Ovary (tissue), 9 donors: ENCODE data around the gene ADM. TPM values are rescaled to one million over a fixed set of nuclear protein-coding genes. Genes with fewer than 3 reads are reported as not detected.
A peak's percentile ranks its signal among the peaks of the same experiment; 100 is the strongest.

Experiments used
- DNase-seq, 5 donors: peaks; one replicate each; pipeline ENCODE4 v3.0.0-alpha.2; 2019 to 2020
- H3K27ac ChIP-seq, 2 donors: fragments of 200-600 bp; one replicate each; pipeline versions ENCODE4 v1.5.1 to v1.8.0; 2019 to 2022
- H3K27me3 ChIP-seq: fragments of 200-600 bp; one replicate; pipeline ENCODE4 v1.8.0; 2022
- H3K36me3 ChIP-seq: fragments of 200-600 bp; sonication (generic); one replicate; pipeline ENCODE4 v1.5.1; 2019
- H3K4me1 ChIP-seq: one replicate; pipeline ENCODE4 v1.8.1; 2013; ENCODE audit warnings: mild to moderate bottlenecking, moderate library complexity; ENCODE audit not compliant: insufficient read depth
- H3K4me3 ChIP-seq: fragments of 200-600 bp; sonication (generic); one replicate; pipeline ENCODE4 v1.5.1; 2017
- H3K9me3 ChIP-seq, 2 donors: fragments of 200-600 bp in 1 of 2; sonication (generic) in 1 of 2; one replicate each; pipeline versions ENCODE4 v1.5.1 to v1.8.1; 2013 to 2019; ENCODE audit warnings: mild to moderate bottlenecking in 1 of 2, moderate library complexity in 1 of 2
- CTCF ChIP-seq, 3 donors: fragments of 450-650 bp in 2 of 3; fragments of 200-600 bp in 1 of 3; IDR thresholded peaks; one replicate each; pipeline versions ENCODE4 v1.5.1 to v1.8.0; 2016 to 2022; ENCODE audit warnings: antibody characterized with exemption in 3 of 3, mild to moderate bottlenecking in 1 of 3
- EP300 ChIP-seq: sonication (generic); formaldehyde crosslinking; IDR thresholded peaks from one replicate; pipeline ENCODE4 v1.6.1; 2017; ENCODE audit warnings: antibody characterized with exemption
- POLR2A ChIP-seq: fragments of 450-650 bp; IDR thresholded peaks from one replicate; pipeline ENCODE4 v1.6.1; 2017; ENCODE audit warnings: antibody characterized with exemption, mild to moderate bottlenecking, moderate library complexity
- WGBS, 3 donors: extraction: QIAGEN DNeasy Blood & Tissue Kit in 1 of 3; methylation state at CpG; one replicate each; pipeline versions ENCODE4 v1.1.5 to v1.1.7; 2013 to 2017; 5-methylcytosine and 5-hydroxymethylcytosine counted together
- intact Hi-C, 4 donors: fragments of 100-400 bp; cut with DNase I; formaldehyde crosslinking; loops; one replicate each; pipeline versions ENCODE4 v1.11.0 to v1.15.1; 2022 to 2023
- polyA plus RNA-seq, 2 donors: library from polyadenylated mRNA; stranded (reverse); fragments of 200-250 nt in 1 of 2; fragments of 350-450 nt in 1 of 2; fragmentation: Illumina TruSeq in 1 of 2; extraction: RNeasy Lipid Tissue Mini Kit (QIAGEN cat#74804) in 1 of 2; gene quantifications; one replicate each; pipeline ENCODE4 v1.2.3, GENCODE V29; 2013 to 2014
- total RNA-seq, 7 donors: library from RNA; depleted of rRNA in 2 of 7; stranded (reverse); fragments of >200 nt in 2 of 7; fragmentation: NEBNext Ultra II Directional in 3 of 7; extraction: Animal tissue kit (Norgen Biotek cat#: 25700) in 3 of 7; gene quantifications; one replicate each; pipeline versions ENCODE4 v1.1.0 to v1.2.4, GENCODE V29; 2016 to 2023
- donor health status: DM: no; HTN: no; CAD: no; lungs with moderate emphysema.
- donor health status: DM: no; HTN: no; CAD: no.
- donor health status: Bipolar disorder and iron deficiency.
- donor health status: DM: yes; HTN: yes; CAD: no.
- donor health status: DM: no; HTN: no; CAD: no.
- donor health status: DM: yes; HTN: yes; CAD: no.

Gene ADM
- total and polyA plus RNA-seq, 9 donors, result 8.2 to 83.8 (median 32.1) TPM

GRCh38 chr11:10322401-10322800 lies 17.5 kb downstream of the ADM start:
- Histone ChIP-seq H3K9me3 (no peaks in the 10 kb centered on the region), H3K4me3 (no peak overlapping the region), H3K4me1 (peaks cover 38% of the 10 kb centered on the region), H3K27me3 (no peaks in the 10 kb centered on the region), H3K36me3 (no peaks in the 10 kb centered on the region), H3K27ac (no peak overlapping the region)
- WGBS, 3 donors, result 79 to 96% (median 80%) methylated on average over 2 of the region's 2 CpGs
- DNase-seq, result no peak
- intact Hi-C loops, result loop anchor here in 2 of 4 donors (5.0 to 10.0 kb wide), 2 partner anchors 412 to 565 kb away; no protein-coding TSS in a partner anchor
- TF ChIP-seq EP300 (no peak), CTCF (IDR thresholded peaks at IDR 0.05) (no peak), POLR2A (no peak)

GRCh38 chr11:10322830-10323792 lies 18.2 kb downstream of the ADM start:
- Histone ChIP-seq H3K9me3 (no peaks in the 10 kb centered on the region), H3K27me3 (no peaks in the 10 kb centered on the region), H3K4me3 (no peak overlapping the region), H3K27ac (no peak overlapping the region), H3K4me1 (peaks cover 37% of the 10 kb centered on the region), H3K36me3 (no peaks in the 10 kb centered on the region)
- 33 to 36% (median 33%) methylated on average over 8 of the region's 8 CpGs for WGBS, 3 donors
- intact Hi-C loops, result loop anchor here in 2 of 4 donors (5.0 to 10.0 kb wide), 2 partner anchors 412 to 566 kb away; no protein-coding TSS in a partner anchor
- DNase-seq, result peak in 3 of 5 donors; percentile 46 to 64 (median 52)
- TF ChIP-seq CTCF (IDR thresholded peaks at IDR 0.05), result peak; percentile 38 to 67 (median 56)
- TF ChIP-seq POLR2A, result no peak

- WGBS, 3 donors, result 52 to 62% (median 58%) methylated on average over 1 of the region's 1 CpG
- Histone ChIP-seq H3K36me3 (no peaks in the 10 kb centered on the region), H3K9me3 (no peaks in the 10 kb centered on the region), H3K4me1 (peaks cover 41% of the 10 kb centered on the region), H3K4me3 (no peak overlapping the region), H3K27me3 (no peaks in the 10 kb centered on the region), H3K27ac (no peak overlapping the region)
- intact Hi-C loops, result loop anchor here in 2 of 4 donors (5.0 to 10.0 kb wide), 2 partner anchors 411 to 566 kb away; no protein-coding TSS in a partner anchor
- no peak for DNase-seq
- TF ChIP-seq CTCF (IDR thresholded peaks at IDR 0.05) (no peak), POLR2A (no peak), EP300 (no peak)
Measured at GRCh38 chr11:10323793-10324170, 18.9 kb downstream of the ADM start.

- H3K9me3 ChIP-seq, result no peaks in the 10 kb centered on the region
- intact Hi-C loops, result loop anchor here in 2 of 4 donors (5.0 to 10.0 kb wide), 2 partner anchors 410 to 567 kb away; no protein-coding TSS in a partner anchor
- peaks cover 39% of the 10 kb centered on the region for H3K4me1 ChIP-seq
- TF ChIP-seq POLR2A, result no peak
- TF ChIP-seq EP300, result no peak
- no peak for TF ChIP-seq CTCF (IDR thresholded peaks at IDR 0.05)
- 50 to 62% (median 61%) methylated on average over 3 of the region's 3 CpGs for WGBS, 3 donors
- DNase-seq, result no peak
- no peaks in the 10 kb centered on the region for H3K36me3 ChIP-seq
- no peak overlapping the region for H3K4me3 ChIP-seq
- peak overlapping the region in 1 of 2 donors; percentile 45 for H3K27ac ChIP-seq
- H3K27me3 ChIP-seq, result no peaks in the 10 kb centered on the region
Measured at GRCh38 chr11:10324474-10324873, 19.6 kb downstream of the ADM start.
